ENCODE results near the gene CCDC124.
"Not testable (repeated sequence)": the region's sequence is repeated elsewhere in the genome, so short reads cannot be mapped to it uniquely, and the experiment has no call there.

Gene CCDC124

DNA sequence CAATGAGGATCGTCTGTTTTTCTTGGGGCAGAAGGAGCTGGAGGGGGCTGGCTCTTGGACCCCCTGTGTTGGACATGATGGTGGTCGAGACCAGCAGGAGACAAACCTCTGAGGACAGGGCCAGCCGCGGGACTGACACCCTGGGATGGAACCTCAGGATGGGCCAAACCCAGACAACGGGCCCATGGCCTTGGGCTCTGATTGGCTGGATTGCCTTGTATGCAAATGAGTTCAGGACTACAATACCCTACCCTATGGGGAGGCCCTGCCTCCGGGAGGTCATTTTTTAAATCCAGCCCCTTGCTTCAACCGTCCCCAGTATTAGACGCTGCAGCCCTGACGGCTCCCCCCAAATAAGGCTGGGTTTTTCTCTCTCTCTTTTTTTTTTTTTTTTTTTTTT is 39.0 kb upstream of the CCDC124 start:
- DNase-seq (ENCODE audit: low read depth): no peak
- no peak overlapping the region for H3K4me3 ChIP-seq (ENCODE audit: low read length)
- TF ChIP-seq, protein P1, sequence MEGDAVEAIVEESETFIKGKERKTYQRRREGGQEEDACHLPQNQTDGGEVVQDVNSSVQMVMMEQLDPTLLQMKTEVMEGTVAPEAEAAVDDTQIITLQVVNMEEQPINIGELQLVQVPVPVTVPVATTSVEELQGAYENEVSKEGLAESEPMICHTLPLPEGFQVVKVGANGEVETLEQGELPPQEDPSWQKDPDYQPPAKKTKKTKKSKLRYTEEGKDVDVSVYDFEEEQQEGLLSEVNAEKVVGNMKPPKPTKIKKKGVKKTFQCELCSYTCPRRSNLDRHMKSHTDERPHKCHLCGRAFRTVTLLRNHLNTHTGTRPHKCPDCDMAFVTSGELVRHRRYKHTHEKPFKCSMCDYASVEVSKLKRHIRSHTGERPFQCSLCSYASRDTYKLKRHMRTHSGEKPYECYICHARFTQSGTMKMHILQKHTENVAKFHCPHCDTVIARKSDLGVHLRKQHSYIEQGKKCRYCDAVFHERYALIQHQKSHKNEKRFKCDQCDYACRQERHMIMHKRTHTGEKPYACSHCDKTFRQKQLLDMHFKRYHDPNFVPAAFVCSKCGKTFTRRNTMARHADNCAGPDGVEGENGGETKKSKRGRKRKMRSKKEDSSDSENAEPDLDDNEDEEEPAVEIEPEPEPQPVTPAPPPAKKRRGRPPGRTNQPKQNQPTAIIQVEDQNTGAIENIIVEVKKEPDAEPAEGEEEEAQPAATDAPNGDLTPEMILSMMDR (conservative IDR thresholded peaks at IDR 0.05; ENCODE audit: low read depth, low read length): no peak

DNA sequence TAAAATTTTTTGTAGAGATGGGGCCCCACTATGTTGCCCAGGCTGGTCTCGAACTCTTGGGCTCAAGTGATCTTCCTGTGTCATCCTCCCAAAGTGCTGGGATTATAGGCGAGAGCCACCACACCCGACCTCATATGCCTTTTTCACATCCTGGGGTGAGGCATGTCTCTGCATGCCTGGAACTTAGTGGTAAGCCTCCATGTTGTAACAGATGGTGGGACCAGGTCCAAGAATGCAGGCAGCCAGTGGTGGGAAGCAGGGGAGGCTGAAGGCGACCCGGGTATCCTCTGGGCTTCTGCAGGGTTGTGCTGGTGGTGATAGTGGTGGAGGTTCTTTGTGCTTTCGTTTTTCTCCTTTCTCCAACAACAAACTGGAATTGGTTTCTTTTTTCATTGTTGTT is 30.1 kb upstream of the CCDC124 start:
- TF ChIP-seq, protein P1 (conservative IDR thresholded peaks at IDR 0.05; ENCODE audit: low read depth, low read length): no peak
- no peak for DNase-seq (ENCODE audit: low read depth)

DNA sequence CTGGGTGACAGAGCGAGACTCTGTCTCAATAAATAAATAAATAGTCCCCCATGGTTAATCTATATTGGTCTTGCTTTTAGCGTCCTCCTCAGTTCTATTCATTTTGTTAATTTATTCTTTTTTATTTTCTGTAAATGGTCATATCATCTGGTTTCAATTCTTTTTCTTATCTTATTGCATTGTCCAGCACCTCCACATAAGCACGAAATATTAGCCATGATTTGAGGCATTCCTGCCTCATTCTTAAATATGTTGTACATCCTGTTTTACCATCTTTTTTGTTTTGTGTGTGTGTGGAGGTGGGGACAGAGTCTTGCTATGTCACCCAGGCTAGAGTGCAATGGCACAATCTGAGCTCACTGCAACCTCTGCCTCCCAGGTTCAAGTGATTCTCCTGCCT is 24.6 kb upstream of the CCDC124 start:
- DNase-seq (ENCODE audit: low read depth): no peak
- TF ChIP-seq, protein P1 (conservative IDR thresholded peaks at IDR 0.05; ENCODE audit: low read depth, low read length): no peak
- no peak overlapping the region for H3K4me3 ChIP-seq (ENCODE audit: low read length)

More for the DNA sequence above, 30.1 kb upstream of the CCDC124 start:
- no peak overlapping the region for H3K4me3 ChIP-seq (ENCODE audit: low read length)

DNA sequence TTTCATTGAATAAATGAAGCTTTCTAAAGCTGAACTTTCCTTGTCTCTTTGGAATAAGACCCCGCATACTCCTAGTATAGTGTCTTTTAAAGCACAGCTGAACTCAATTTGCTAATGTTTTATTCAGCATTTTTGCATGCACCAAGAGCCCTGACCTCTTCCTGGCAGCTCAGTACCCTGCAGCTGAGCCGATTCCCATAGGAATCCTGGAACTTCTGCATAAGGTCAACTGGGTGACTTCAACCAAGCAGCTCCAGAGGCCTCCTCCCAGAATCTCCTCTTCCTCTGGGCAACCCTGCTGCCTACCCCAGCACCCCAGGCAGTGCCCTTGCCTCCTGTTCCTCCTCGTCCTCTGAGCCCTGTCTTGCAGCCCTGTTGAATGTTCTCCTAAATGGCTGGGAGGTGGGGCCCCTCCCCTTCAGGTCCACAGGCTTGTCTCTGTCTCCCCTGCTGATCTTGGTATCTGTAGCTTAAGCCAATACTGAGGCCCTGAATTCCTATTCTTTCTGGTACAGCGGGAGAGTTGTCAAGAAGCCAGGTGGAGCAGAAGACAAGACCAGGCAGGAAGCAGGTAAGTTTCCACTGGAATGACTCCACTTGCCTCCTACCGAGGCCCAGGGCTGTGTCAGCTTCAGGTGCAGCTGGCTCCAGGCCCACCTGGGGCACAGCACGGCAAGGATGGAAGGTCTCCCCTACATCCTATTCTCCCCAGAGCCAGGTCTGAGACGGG is 23.6 kb upstream of the CCDC124 start:
- TF ChIP-seq, protein P1 (conservative IDR thresholded peaks at IDR 0.05; ENCODE audit: low read depth, low read length): no peak
- no peak overlapping the region for H3K4me3 ChIP-seq (ENCODE audit: low read length)

DNA sequence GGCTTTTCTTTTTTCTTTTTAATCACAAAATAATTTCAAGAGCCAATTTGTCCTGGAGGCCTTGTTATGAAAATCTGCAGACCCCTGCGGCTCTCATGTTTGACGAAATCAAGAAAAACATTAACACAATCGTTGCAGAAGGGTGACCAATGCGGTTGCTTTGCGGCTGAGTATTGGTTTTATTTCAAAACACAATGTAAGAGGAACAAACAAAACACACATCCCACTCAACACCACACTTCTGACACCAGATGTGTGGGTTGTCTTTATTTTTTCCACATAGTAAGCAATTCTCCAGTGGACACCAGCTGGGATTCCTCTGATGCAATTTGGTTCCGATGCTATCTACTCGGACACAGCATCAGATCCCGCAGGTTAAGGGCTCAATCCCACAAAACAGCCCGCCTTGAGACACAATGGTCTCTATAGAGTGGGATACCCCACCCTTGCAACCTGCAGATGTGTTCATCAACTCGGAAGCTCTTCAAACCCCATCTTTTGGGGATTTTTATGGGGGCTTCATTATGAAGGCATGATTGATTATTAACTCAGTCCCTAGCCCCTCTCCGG is 21.9 kb upstream of the CCDC124 start:
- no peak overlapping the region for H3K4me3 ChIP-seq (ENCODE audit: low read length)
- DNase-seq (ENCODE audit: low read depth): no peak
- TF ChIP-seq, protein P1 (conservative IDR thresholded peaks at IDR 0.05; ENCODE audit: low read depth, low read length): no peak

More for the DNA sequence above, 23.6 kb upstream of the CCDC124 start:
- DNase-seq (ENCODE audit: low read depth): no peak

DNA sequence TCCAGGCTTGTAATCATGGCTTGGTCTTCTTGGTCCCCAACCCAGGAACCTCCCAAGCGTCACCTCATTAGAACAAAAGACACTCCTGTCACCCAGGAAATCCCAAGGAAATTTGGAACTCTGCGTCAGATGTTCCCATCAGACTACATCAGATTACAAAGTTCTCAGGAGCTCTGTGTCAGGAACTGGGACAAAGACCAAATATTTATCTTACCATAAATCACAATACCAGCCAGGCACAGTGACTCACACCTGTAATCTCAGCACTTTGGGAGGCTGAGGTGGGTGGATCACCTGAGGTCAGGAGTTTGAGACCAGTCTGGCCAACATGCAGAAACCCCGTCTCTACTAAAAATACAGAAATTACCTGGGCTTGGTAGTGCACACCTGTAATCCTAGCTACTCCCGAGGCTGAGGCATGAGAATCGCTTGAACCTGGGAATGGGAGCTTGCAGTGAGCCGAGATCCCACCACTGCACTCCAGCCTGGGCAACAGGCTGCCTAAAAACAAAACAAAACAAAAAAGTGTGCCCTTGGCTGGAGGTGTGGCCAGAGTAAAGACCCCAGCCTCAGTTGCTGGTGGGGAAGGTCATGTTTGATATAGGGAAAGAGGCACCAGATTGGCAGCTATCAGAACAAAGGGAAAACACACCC is 16.7 kb upstream of the CCDC124 start:
- H3K4me3 ChIP-seq (ENCODE audit: low read length): no peak overlapping the region
- TF ChIP-seq, protein P1 (conservative IDR thresholded peaks at IDR 0.05; ENCODE audit: low read depth, low read length): no peak
- no peak for DNase-seq (ENCODE audit: low read depth)

DNA sequence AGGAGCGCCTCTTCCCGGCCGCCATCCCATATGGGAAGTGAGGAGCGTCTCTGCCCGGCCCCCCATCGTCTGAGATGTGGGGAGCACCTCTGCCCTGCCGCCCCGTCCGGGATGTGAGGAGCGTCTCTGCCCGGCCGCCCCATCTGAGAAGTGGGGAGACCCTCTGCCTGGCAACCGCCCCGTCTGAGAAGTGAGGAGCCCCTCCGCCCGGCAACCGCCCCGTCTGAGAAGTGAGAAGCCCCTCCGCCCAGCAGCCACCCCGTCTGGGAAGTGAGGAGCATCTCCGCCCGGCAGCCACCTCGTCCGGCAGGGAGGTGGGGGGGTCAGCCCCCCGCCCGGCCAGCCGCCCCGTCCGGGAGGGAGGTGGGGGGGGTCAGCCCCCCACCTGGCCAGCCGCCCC is 14.7 kb upstream of the CCDC124 start:
- not testable (repeated sequence) for DNase-seq (ENCODE audit: low read depth); H3K4me3 ChIP-seq (ENCODE audit: low read length)

DNA sequence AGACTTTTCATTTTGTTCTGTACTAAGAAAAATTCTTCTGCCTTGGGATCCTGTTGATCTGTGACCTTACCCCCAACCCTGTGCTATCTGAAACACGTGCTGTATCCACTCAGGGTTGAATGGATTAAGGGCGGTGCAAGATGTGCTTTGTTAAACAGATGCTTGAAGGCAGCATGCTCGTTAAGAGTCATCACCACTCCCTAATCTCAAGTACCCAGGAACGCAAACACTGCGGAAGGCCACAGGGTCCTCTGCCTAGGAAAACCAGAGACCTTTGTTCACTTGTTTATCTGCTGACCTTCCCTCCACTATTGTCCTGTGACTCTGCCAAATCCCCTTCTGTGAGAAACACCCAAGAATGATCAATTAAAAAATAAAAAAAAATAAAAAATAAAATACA is 13.7 kb upstream of the CCDC124 start:
- not testable (repeated sequence) for DNase-seq (ENCODE audit: low read depth); H3K4me3 ChIP-seq (ENCODE audit: low read length)

All from retinal pigment epithelial cell (primary cell).